ENCODE data around the gene POU2F1.
"Not testable (repeated sequence)": the region's sequence is repeated elsewhere in the genome, so short reads cannot be mapped to it uniquely, and the experiment has no call there.

POU2F1 gene

GRCh38 chr1:167233373-167233772 lies 12.7 kb downstream of the POU2F1 start:
- no peak for DNase-seq

- DNase-seq = no peak
Observed at GRCh38 chr1:167237000-167237399, 16.3 kb downstream of the POU2F1 start.

GRCh38 chr1:167238713-167239112 lies 18.0 kb downstream of the POU2F1 start:
- no peak for DNase-seq

- no peak for DNase-seq
Observed at GRCh38 chr1:167239257-167239656, 18.6 kb downstream of the POU2F1 start.

- no peak for DNase-seq
Observed at GRCh38 chr1:167244244-167244643, 23.6 kb downstream of the POU2F1 start.

- DNase-seq = not testable (repeated sequence)
Observed at GRCh38 chr1:167245168-167245567, 24.5 kb downstream of the POU2F1 start.

- no peak for DNase-seq
Observed at GRCh38 chr1:167246971-167247370, 26.3 kb downstream of the POU2F1 start.

GRCh38 chr1:167247754-167248153 lies 27.1 kb downstream of the POU2F1 start:
- DNase-seq = no peak

- no peak for DNase-seq
Observed at GRCh38 chr1:167248707-167249642, 28.3 kb downstream of the POU2F1 start.

GRCh38 chr1:167249702-167250101 lies 29.0 kb downstream of the POU2F1 start:
- no peak for DNase-seq

- no peak for DNase-seq
Observed at GRCh38 chr1:167250482-167250881, 29.8 kb downstream of the POU2F1 start.

- no peak for DNase-seq
Observed at GRCh38 chr1:167251472-167251871, 30.8 kb downstream of the POU2F1 start.

- DNase-seq = no peak
Observed at GRCh38 chr1:167252986-167253385, 32.3 kb downstream of the POU2F1 start.

- no peak for DNase-seq
Observed at GRCh38 chr1:167258858-167259257, 38.2 kb downstream of the POU2F1 start.

- DNase-seq = no peak
Observed at GRCh38 chr1:167262836-167263235, 42.1 kb downstream of the POU2F1 start.

- no peak for DNase-seq
Observed at GRCh38 chr1:167263344-167263743, 42.7 kb downstream of the POU2F1 start.

- DNase-seq = no peak
Observed at GRCh38 chr1:167263819-167264464, 43.3 kb downstream of the POU2F1 start.

GRCh38 chr1:167266965-167267364 lies 46.3 kb downstream of the POU2F1 start:
- no peak for DNase-seq

GRCh38 chr1:167268347-167268787 lies 47.7 kb downstream of the POU2F1 start:
- no peak for DNase-seq

GRCh38 chr1:167270349-167271092 lies 49.8 kb downstream of the POU2F1 start:
- no peak for DNase-seq

- DNase-seq = no peak
Observed at GRCh38 chr1:167272369-167272957, 51.8 kb downstream of the POU2F1 start.

- DNase-seq = no peak
Observed at GRCh38 chr1:167273027-167273800, 52.5 kb downstream of the POU2F1 start.
